C4-2B (cell line): ENCODE data around the gene LIN28B.

Experiments used
- ZFX ChIP-seq: fragments of 450-650 bp; IDR thresholded peaks from 2 replicates; pipeline ENCODE4 v1.6.1; 2017
- TF ChIP-seq, protein P1 (sequence below): fragments of 450-650 bp; conservative IDR thresholded peaks from 2 replicates; pipeline ENCODE4 v1.5.1; 2017; ENCODE audit warnings: mild to moderate bottlenecking

DNA sequence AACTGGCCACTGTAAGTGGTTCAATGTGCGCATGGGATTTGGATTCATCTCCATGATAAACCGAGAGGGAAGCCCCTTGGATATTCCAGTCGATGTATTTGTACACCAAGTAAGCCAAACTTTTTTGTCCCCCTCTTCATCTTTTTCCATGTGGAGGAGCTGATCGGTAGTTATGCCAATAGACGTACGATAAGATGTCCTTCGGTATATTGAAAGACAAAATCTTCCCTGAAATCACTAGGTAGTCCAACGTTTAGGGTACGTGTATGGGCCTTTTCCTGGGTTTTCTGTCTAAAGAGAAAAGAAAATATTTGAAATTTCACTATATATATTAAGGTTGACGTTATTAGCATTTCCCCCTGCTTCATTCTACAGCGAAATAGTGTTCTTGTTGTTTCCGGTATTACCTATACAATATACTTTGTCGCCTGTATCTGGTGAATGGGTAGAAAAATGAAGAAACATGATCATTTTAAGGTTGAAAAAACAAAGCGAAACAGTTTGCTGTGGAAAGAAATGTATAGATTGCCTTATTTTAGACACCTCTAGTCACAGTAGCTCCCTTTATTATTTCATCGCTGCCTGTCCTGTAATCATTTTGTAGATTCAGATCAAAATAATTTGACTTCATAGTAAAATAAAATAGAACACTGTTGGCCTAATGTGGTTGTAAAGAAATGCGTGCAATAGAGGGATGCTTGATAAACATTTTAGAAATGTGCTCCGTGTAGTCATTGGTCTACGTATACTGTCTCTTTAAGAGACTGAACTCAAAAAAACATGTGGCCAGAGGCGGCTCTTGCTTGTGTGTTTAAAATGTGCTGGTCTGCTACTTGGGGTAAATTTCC is 1.5 kb downstream of the LIN28B start:
- TF ChIP-seq, protein P1, sequence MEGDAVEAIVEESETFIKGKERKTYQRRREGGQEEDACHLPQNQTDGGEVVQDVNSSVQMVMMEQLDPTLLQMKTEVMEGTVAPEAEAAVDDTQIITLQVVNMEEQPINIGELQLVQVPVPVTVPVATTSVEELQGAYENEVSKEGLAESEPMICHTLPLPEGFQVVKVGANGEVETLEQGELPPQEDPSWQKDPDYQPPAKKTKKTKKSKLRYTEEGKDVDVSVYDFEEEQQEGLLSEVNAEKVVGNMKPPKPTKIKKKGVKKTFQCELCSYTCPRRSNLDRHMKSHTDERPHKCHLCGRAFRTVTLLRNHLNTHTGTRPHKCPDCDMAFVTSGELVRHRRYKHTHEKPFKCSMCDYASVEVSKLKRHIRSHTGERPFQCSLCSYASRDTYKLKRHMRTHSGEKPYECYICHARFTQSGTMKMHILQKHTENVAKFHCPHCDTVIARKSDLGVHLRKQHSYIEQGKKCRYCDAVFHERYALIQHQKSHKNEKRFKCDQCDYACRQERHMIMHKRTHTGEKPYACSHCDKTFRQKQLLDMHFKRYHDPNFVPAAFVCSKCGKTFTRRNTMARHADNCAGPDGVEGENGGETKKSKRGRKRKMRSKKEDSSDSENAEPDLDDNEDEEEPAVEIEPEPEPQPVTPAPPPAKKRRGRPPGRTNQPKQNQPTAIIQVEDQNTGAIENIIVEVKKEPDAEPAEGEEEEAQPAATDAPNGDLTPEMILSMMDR = no peak
- no peak for TF ChIP-seq ZFX
